Measurements from ENCODE around the gene NFE2L2. TPM values are rescaled to one million over a fixed set of nuclear protein-coding genes. Genes with fewer than 3 reads are reported as not detected.

NFE2L2 gene
- total and polyA plus RNA-seq, 9 of the 15 experiments (the other 6 are each of a cell fraction or from before 2014, with no cell fraction given): 29.3 to 120 (median 59.3) TPM

GRCh38 chr2:177212891-177213856 lies 51.4 kb downstream of the NFE2L2 start (continued):
- TF ChIP-seq MYC (IDR thresholded peaks at IDR 0.05; ENCODE audit: low read depth, low read length) (peak; percentile 92), MYC (CRISPR knock-in tag; IDR thresholded peaks at IDR 0.05; ENCODE audit: borderline replicate concordance, low read depth) (no peak), ATF7 (IDR thresholded peaks at IDR 0.05) (no peak), MLX (CRISPR knock-in tag; conservative IDR thresholded peaks at IDR 0.05) (no peak), GTF2E2 (tag; IDR thresholded peaks at IDR 0.05) (peak; percentile 76; the same call in 1 of the 2 replicates), TBP (optimal IDR thresholded peaks at IDR 0.05; ENCODE audit: low read depth, low read length) (no peak), SMAD4 (CRISPR knock-in tag; conservative IDR thresholded peaks at IDR 0.05) (peak; percentile 60; the same call in 1 of the 2 replicates), ZNF449 (CRISPR knock-in tag; IDR thresholded peaks at IDR 0.05) (no peak), NCOA6 (IDR thresholded peaks at IDR 0.05) (no peak), CLOCK (CRISPR knock-in tag; IDR thresholded peaks at IDR 0.05; ENCODE audit: borderline replicate concordance) (no peak), MEF2D (tag; conservative IDR thresholded peaks at IDR 0.05; ENCODE audit: low read depth) (no peak), ASH1L (IDR thresholded peaks at IDR 0.05; ENCODE audit: borderline replicate concordance, low read depth, partially characterized antibody) (no peak), ZNF830 (CRISPR knock-in tag; IDR thresholded peaks at IDR 0.05) (peak; percentile 68; the same call in 1 of the 2 replicates), RBFOX2 (IDR thresholded peaks at IDR 0.05; ENCODE audit: low read depth, low read length) (peak; percentile 94), KLF13 (tag; IDR thresholded peaks at IDR 0.05; ENCODE audit: borderline replicate concordance, low read depth) (no peak), MYNN (IDR thresholded peaks at IDR 0.05) (no peak), MYNN (CRISPR knock-in tag; IDR thresholded peaks at IDR 0.05) (no peak), SUPT5H (IDR thresholded peaks at IDR 0.05) (peak; percentile 51), USF1 (CRISPR knock-in tag; IDR thresholded peaks at IDR 0.05) (no peak; the same call in 1 of the 2 replicates), MITF (IDR thresholded peaks at IDR 0.05) (no peak)

Measured in K562 (cell line).